RWPE1 (cell line): ENCODE results near the gene ANKMY2.

Source experiments
- CTCF ChIA-PET: fragments of 350-600 bp; sonication (Branson Sonifier 250); formaldehyde crosslinking; extraction: SDS; loops from one replicate; lab custom pipeline; 2021; lab: Yijun Ruan, JAX
- POLR2A ChIA-PET: fragments of 400-600 bp; formaldehyde crosslinking; extraction: SDS; loops from one replicate; lab custom pipeline; 2020; ENCODE audit warnings: antibody characterized with exemption; ENCODE audit not compliant: low non-redundant PET; lab: Yijun Ruan, JAX
- DNase-seq: peaks from one replicate; pipeline ENCODE4 v3.0.0; 2012; ENCODE audit warnings: low spot score
- H3K27ac ChIP-seq: fragments of 450-650 bp; 2 replicates; pipeline ENCODE4 v1.5.1; 2017
- CTCF ChIP-seq: fragments of 450-650 bp; conservative IDR thresholded peaks from 2 replicates; pipeline ENCODE4 v1.5.1; 2017; ENCODE audit warnings: low read depth, mild to moderate bottlenecking

ANKMY2 gene

GRCh38 chr7:16651396-16652239, 6.1 kb upstream of the ANKMY2 start:
- CTCF ChIA-PET = interaction anchor here (0.7 kb wide), 1 partner anchor 51 kb away, joined by 3 read pairs; no protein-coding TSS in a partner anchor
- POLR2A ChIA-PET = no interaction called here

DNA sequence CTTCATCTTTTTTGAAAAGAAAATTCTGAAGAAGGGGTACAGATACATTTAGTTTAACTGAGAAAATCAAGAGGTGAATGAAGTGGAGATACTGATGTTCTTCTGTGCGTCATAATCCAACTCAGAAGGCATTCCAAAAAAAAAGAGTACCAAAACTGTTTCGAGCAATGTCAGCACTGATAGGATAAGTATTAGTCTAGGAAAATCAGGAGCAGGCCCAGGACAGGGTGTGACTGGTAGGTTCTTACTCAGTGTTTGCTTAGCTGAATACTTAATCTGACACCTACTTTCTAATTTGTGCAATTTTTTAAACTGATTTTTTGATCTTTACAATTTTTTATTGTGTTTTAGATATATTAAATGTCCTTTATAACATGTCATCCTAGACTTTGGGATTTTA, 4.7 kb upstream of the ANKMY2 start:
- no peak for TF ChIP-seq CTCF
- POLR2A ChIA-PET = no interaction called here
- CTCF ChIA-PET = no interaction called here
- H3K27ac ChIP-seq = no peak overlapping the region
- DNase-seq = no peak

More at GRCh38 chr7:16651396-16652239, 6.1 kb upstream of the ANKMY2 start:
- DNase-seq = no peak
- H3K27ac ChIP-seq = no peak overlapping the region
- TF ChIP-seq CTCF = no peak

DNA sequence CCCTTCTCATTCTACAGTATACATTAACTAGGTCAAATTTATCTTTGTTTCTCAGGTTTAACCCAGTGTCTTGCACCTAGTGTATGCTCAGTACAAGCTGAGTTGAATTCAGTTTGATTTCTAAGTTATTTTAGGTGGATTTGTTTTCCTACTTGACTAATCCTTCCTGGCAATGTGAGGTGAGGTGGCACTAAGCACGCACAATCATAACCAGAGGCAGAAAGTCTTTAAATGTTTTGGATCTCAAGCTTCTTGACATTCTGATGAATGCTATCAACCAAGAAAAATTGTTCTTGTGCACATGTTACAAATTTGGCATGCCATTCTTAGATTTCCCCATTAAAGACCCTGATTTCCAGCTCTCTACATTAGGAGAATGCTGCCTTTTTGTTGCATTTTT, 3.6 kb upstream of the ANKMY2 start:
- no peak for TF ChIP-seq CTCF
- no peak overlapping the region for H3K27ac ChIP-seq
- POLR2A ChIA-PET = no interaction called here
- CTCF ChIA-PET = no interaction called here
- no peak for DNase-seq

- POLR2A ChIA-PET = no interaction called here
- no peak overlapping the region for H3K27ac ChIP-seq
- no peak for TF ChIP-seq CTCF
- CTCF ChIA-PET = no interaction called here
- no peak for DNase-seq
Measured at GRCh38 chr7:16648551-16648950, 3.0 kb upstream of the ANKMY2 start.

GRCh38 chr7:16647435-16647960, 1.9 kb upstream of the ANKMY2 start:
- POLR2A ChIA-PET = no interaction called here
- TF ChIP-seq CTCF = no peak
- no peak for DNase-seq
- no peak overlapping the region for H3K27ac ChIP-seq
- CTCF ChIA-PET = interaction anchor here (0.6 kb wide), 1 partner anchor 1146 kb away, joined by 4 read pairs; no protein-coding TSS in a partner anchor

- ChIA-PET POLR2A (no interaction called here), CTCF (interaction anchor here (0.5 to 0.6 kb wide), 3 partner anchors 13 to 1146 kb away, joined by 3 to 5 read pairs (median 4); no protein-coding TSS in a partner anchor)
- DNase-seq = no peak
- no peak for TF ChIP-seq CTCF
- peak overlapping the region; percentile 93 for H3K27ac ChIP-seq
Measured at GRCh38 chr7:16646472-16647072, 1.0 kb upstream of the ANKMY2 start.
